Activated T-cell treated with anti-CD3 and anti-CD28 coated beads, Interleukin-2, amount 50 U/mL, for 72 hours (primary cell): ENCODE data around the gene TEKT4. TPM values are rescaled to one million over a fixed set of nuclear protein-coding genes. Genes with fewer than 3 reads are reported as not detected.
"Not testable (repeated sequence)": the region's sequence is repeated elsewhere in the genome, so short reads cannot be mapped to it uniquely, and the experiment has no call there.

Experiments used
- ATAC-seq, 2 donors: fragments of 150-1000 bp; cut with Tn5 transposase; replicated peaks in 1 of 2; 2 replicates each; pipeline ENCODE4 v1.10.0; 2021; ENCODE audit warnings: moderate library complexity in 2 of 2, mild to moderate bottlenecking in 1 of 2
- DNase-seq, 2 donors: peaks; one replicate each; pipeline ENCODE4 v3.0.0; 2021 to 2022; ENCODE audit warnings: mixed read lengths in 1 of 2
- H3K27ac Mint-ChIP-seq: one replicate; pipeline ENCODE4 v1.8.0; 2022; ENCODE audit warnings: mild to moderate bottlenecking, moderate library complexity, mixed read lengths
- H3K27me3 Mint-ChIP-seq: one replicate; pipeline ENCODE4 v1.8.0; 2022; ENCODE audit warnings: low read depth, mixed read lengths
- H3K36me3 Mint-ChIP-seq, 2 donors: one replicate each; pipeline ENCODE4 v1.8.0; 2022; ENCODE audit warnings: mixed read lengths in 2 of 2, mild to moderate bottlenecking in 1 of 2; ENCODE audit not compliant: insufficient read depth in 2 of 2
- H3K4me1 Mint-ChIP-seq: one replicate; pipeline ENCODE4 v1.8.0; 2022; ENCODE audit warnings: low read depth, mixed read lengths
- H3K4me3 Mint-ChIP-seq, 2 donors: one replicate each; pipeline ENCODE4 v1.8.0; 2022; ENCODE audit warnings: mild to moderate bottlenecking in 2 of 2, mixed read lengths in 2 of 2, moderate library complexity in 2 of 2
- H3K9me3 Mint-ChIP-seq, 2 donors: one replicate each; pipeline ENCODE4 v1.8.0; 2022; ENCODE audit warnings: mixed read lengths in 2 of 2
- total RNA-seq, 2 donors: library from RNA; stranded (reverse); gene quantifications; one replicate each; pipeline ENCODE4 v1.2.3, GENCODE V29; 2022

The TEKT4 gene
- total RNA-seq, 2 donors from 2014 or later = not detected

DNA sequence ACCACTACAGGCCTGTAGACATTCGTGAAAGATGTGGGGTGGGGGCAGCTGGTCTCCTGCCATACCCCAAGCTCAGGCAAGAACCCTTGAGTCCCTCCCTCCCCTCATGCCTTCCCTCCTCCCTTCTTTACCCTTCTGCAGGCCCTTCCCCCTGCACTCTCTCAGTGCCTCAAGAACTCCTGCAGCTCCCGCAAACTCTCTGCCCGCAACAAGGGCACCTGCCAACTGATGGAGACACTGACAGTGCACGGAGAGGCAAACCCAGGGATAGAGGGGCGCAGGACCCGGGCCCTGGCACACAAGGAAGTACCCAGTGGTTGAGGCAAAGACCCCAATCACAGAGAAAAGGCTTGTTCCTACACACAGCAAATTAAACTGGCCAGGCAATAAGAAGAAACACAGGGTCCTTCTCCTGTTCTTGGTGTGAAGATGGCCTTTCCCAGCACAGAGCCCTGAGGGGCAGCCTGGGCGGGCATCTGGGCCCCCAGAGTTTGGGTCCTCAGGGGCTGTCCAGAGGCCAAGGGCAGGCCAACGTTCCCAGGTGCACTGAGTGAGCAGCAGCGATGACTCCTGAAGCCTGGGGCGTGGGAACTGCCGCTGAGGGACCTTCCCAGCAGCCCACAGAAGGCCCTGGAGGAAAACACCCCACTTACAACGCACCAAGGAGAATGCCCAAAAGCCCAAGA, 1.6 kb downstream of the TEKT4 start:
- no peaks in the 10 kb centered on the region for H3K9me3 Mint-ChIP-seq
- no peaks in the 10 kb centered on the region for H3K36me3 Mint-ChIP-seq
- DNase-seq = no peak
- H3K4me1 Mint-ChIP-seq = no peaks in the 10 kb centered on the region
- no peak overlapping the region for H3K4me3 Mint-ChIP-seq
- no peak overlapping the region for H3K27ac Mint-ChIP-seq
- H3K27me3 Mint-ChIP-seq = no peaks in the 10 kb centered on the region
- no peak for ATAC-seq

DNA sequence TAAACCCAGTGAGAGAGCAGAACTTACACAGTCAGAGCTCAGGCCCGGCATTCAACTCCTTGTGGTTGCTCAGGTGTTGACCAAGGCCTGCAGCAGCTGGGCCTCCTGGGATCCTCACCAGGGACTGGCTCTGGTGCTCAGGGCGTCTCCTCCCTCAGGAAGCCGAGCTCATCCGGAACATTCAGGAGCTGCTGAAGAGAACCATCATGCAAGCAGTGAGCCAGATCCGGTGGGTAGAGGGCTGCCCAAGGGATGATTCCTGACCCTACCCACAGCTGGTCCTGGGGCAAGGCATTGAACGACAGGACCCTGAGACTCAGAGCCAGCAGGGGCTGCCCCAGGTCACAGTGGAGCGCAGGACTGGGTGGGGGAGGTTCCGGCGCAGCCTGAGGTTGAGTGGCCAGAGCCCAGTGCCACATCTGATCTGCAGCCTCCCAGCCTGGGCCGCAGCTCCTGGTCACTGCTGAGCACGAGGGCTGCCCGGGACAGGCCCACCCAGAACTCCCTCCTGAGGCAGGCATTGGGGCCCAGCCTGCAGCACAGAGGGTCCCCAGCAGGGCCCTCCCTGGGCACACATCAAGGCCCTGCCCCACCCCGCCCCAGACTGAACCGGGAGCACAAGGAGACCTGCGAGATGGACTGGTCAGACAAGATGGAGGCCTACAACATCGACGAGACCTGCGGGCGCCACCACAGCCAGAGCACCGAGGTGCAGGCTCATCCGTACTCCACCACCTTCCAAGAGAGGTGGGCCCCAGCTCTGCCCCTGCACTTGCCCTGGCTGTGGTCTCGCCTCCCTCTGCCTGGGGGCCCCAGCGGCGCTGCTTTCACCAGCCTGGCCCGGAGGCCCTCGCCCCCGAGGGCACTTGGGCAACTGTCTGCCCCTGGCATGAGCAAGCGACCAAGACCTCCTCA, 2.4 kb downstream of the TEKT4 start:
- DNase-seq (no peak), ATAC-seq (no peak)
- Mint-ChIP-seq H3K36me3 (no peaks in the 10 kb centered on the region), H3K4me1 (no peaks in the 10 kb centered on the region), H3K9me3 (no peaks in the 10 kb centered on the region), H3K27me3 (no peaks in the 10 kb centered on the region), H3K27ac (no peak overlapping the region), H3K4me3 (no peak overlapping the region)

DNA sequence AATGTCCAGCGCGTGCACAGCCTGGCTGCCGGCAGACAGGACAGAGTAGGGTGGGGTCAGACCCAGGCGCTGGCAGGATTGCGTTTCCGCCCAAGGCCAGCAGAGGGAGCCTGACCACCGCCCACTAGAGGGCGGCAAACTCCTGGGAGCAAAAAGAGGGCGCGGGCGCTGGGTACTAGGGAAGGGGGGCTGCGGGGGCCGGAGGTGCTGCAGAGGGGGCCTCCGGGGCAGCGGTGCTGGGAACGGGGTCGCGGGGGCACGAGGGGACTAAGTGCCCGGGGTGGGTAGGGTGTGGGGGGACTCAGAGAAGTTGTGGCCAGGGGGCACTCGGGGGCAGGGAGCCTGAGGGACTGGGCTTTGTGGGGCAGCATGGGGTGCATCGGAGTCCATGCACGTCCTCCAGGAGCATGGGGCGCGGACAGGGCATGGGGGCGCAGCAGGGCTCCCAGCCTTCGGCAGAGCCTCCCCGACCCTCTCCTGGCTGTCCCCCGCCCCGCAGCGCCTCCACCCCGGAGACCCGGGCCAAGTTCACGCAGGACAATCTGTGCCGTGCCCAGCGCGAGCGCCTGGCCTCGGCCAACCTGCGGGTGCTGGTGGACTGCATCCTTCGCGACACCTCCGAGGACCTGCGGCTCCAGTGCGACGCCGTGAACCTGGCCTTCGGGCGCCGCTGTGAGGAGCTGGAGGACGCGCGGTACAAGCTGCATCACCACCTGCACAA, 3.2 kb downstream of the TEKT4 start:
- Mint-ChIP-seq H3K4me3 (no peak overlapping the region), H3K4me1 (no peaks in the 10 kb centered on the region), H3K9me3 (no peaks in the 10 kb centered on the region), H3K27me3 (no peaks in the 10 kb centered on the region), H3K36me3 (no peaks in the 10 kb centered on the region), H3K27ac (no peak overlapping the region)
- DNase-seq (peak; percentile 71 to 78), ATAC-seq (peak; percentile 81 to 82)

DNA sequence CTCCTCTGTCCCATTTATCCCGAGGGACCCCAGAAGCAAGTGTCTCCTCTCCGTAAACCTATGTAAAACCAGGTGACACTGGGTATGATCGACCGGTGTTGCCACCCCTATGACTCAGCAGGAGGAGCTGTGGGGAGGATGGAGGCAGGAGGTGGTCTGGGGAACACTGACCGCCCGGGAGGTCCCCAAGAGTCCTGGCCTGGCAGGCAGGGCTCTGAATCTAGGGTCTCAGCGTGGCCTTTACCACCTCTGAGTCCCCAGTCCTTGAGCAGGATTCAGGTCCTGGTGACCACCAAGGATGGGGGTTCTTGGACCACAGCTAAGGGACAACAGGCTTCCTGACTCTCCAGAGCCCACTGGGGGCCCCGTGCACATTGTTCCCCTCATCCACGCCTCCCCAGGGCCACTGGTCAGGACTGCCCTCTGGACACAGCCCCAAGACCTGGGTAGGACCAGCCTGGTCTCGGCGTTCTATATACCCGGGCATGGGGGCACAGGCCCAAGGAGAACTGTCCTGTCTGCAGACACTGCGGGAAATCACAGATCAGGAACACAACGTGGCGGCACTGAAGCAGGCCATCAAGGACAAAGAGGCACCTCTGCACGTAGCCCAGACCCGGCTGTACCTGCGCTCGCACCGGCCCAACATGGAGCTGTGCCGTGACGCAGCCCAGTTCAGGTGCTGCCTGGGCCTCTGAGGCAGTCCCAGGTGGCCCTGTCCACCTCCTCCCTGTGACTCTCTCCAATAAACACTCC, 4.0 kb downstream of the TEKT4 start:
- no peaks in the 10 kb centered on the region for H3K27me3 Mint-ChIP-seq
- ATAC-seq (no peak), DNase-seq (no peak)
- H3K9me3 Mint-ChIP-seq = no peaks in the 10 kb centered on the region
- H3K27ac Mint-ChIP-seq = no peak overlapping the region
- no peaks in the 10 kb centered on the region for H3K4me1 Mint-ChIP-seq
- H3K4me3 Mint-ChIP-seq = no peak overlapping the region
- no peaks in the 10 kb centered on the region for H3K36me3 Mint-ChIP-seq

DNA sequence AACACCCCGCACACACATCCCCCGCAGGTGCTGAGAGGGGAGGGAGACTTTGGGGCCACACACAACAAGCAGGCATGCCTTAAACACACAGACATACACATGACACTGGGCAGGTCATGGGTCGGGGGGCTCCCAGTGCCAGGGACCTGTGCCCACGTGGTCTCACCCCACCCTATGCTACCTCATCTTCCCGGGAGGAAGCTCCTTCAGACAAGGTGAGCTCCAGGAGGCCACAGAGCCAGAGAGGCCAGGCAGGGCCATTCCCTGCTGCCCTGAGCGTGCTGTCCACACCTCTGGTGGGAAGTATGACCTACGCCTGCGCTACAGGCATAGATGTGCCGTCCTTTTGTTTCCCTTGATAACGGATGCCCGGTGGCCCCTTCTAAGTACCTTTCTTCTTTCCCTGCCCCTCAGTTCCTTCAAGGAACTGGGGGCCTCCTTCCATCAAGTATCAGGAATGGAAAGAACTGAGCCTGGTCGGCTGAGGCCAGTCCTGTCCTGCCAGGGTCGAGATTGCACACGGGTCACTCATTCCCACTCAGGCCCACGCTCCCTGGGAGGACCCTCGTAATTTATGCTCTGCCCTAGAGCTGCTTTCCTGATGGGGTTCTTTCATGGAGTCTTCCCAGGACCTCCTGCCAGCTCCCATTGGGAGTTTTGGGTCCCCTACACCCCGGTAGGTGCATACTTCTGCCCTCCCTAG, 4.7 kb downstream of the TEKT4 start:
- Mint-ChIP-seq H3K4me3 (no peak overlapping the region), H3K27ac (no peak overlapping the region), H3K9me3 (no peaks in the 10 kb centered on the region), H3K27me3 (no peaks in the 10 kb centered on the region), H3K4me1 (no peaks in the 10 kb centered on the region), H3K36me3 (no peaks in the 10 kb centered on the region)
- ATAC-seq (no peak), DNase-seq (no peak)

DNA sequence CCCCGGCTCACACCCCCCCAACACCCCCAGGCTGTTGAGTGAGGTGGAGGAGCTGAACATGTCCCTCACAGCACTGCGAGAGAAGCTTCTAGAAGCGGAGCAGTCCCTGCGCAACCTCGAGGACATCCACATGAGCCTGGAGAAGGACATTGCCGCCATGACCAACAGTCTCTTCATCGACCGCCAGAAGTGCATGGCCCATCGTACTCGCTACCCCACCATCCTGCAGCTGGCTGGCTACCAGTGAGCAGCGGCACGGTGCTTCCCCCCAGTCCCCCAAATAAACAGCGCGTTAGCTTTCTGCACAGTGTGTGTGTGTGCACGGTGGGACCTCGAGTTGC, 5.3 kb downstream of the TEKT4 start:
- Mint-ChIP-seq H3K4me3 (no peak overlapping the region), H3K27ac (no peak overlapping the region), H3K9me3 (no peaks in the 10 kb centered on the region), H3K4me1 (no peaks in the 10 kb centered on the region), H3K27me3 (no peaks in the 10 kb centered on the region), H3K36me3 (no peaks in the 10 kb centered on the region)
- ATAC-seq (no peak), DNase-seq (no peak)

DNA sequence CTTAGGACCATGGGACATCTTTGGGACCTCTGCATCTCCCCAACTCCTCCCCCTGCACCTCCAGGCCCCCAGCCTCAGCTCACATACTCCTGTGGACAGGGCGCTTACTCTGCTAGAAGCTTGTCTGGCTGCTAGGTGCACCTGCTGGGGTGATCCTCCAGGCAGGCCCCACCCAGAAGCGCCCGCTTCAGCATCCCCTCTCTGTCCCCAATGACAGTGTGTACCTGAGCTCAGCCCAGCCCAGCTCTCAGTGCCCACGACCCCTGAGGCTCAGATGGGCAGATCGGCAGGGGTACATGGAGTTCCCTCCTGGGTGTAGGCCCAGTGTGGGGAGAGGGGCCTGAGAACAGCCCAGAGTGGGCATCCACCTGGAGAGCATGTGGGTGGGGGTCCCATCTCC, 5.9 kb downstream of the TEKT4 start:
- H3K4me3 Mint-ChIP-seq = no peak overlapping the region
- H3K27me3 Mint-ChIP-seq = no peaks in the 10 kb centered on the region
- no peaks in the 10 kb centered on the region for H3K9me3 Mint-ChIP-seq
- no peak for ATAC-seq
- H3K36me3 Mint-ChIP-seq = no peaks in the 10 kb centered on the region
- H3K4me1 Mint-ChIP-seq = no peaks in the 10 kb centered on the region
- no peak overlapping the region for H3K27ac Mint-ChIP-seq
- DNase-seq = no peak

DNA sequence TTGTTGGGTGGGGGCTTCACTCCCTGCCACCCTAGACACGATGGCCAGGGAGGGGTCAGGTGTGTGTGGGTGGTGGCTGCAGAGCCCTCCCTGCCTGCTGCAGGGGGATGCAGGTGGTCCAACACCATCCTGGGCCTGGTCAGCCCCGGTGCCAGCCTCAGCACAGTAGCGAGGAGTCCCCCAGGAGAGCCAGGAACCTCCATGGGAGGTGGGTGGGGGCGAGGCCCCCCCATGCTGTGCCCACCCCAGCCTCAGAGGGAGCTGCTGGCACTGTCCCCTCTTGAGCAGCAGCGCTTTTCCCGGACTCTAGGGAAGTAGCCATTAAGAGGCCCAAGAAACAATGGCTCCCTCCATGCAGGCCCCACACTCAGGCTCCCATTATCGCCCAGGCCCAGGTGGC, 7.3 kb downstream of the TEKT4 start:
- not testable (repeated sequence) for H3K27ac Mint-ChIP-seq, H3K4me3 Mint-ChIP-seq, H3K36me3 Mint-ChIP-seq, H3K9me3 Mint-ChIP-seq, H3K27me3 Mint-ChIP-seq, H3K4me1 Mint-ChIP-seq, DNase-seq, ATAC-seq

DNA sequence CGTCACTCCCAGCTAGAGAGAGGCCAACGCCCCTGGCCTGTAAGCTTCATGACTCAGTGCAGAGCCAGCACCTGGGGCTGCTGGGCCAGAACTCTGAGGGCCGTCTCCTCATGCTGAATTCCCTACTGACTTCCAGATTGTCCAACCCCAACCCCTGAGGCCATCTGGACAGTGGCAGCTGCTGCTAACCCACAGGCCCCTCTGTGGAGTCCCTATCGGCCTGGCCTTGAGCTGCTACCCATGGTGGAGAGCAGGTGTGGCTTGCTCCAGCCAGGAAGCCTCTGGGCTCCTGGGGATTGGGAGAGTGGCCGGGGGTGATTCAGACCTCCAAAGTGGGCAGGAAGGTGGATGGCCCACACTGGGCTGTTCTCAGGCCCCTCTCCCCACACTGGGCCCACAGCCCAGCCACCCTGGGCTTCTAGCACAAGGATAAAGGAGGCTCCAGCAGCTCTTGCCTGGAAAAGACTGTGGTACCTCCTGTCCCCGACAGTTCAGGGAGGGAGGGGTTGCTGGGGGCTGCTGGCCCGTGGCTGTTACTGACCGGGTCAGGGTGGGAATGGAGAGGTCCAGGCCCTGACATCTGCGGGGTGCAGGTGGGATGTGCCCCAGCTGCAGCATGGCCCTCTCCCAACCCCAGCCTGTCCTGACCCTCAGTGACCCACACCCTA, 8.2 kb downstream of the TEKT4 start:
- Mint-ChIP-seq H3K9me3 (no peaks in the 10 kb centered on the region), H3K36me3 (no peaks in the 10 kb centered on the region), H3K4me3 (no peak overlapping the region), H3K27ac (no peak overlapping the region), H3K27me3 (no peaks in the 10 kb centered on the region), H3K4me1 (no peaks in the 10 kb centered on the region)
- no peak for DNase-seq
- ATAC-seq = no peak

DNA sequence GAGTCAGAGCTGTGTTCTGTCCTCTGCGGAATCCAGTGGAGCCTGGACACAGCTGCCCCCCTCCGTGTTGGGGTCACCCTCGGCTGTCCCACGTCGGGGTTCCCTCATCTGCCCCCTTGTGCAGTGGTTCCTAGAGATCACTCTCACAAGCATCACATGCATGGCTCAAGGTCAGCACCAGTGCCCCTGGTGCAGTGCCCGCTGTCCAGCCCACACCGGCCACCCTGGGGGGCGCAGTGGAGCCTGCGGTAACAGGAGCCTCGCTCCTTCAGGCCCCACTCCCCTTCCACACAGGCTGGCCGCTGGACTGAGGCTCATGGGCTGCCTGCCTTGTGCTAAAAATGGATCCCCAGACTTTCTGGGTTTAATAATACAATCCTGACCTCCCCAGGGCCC, 8.8 kb downstream of the TEKT4 start:
- H3K27me3 Mint-ChIP-seq = peaks cover 5% of the 10 kb centered on the region
- H3K4me1 Mint-ChIP-seq = no peaks in the 10 kb centered on the region
- H3K9me3 Mint-ChIP-seq = no peaks in the 10 kb centered on the region
- no peak overlapping the region for H3K4me3 Mint-ChIP-seq
- ATAC-seq (no peak), DNase-seq (no peak)
- peaks cover 0 to 2% of the 10 kb centered on the region in 2 donors for H3K36me3 Mint-ChIP-seq
- no peak overlapping the region for H3K27ac Mint-ChIP-seq

DNA sequence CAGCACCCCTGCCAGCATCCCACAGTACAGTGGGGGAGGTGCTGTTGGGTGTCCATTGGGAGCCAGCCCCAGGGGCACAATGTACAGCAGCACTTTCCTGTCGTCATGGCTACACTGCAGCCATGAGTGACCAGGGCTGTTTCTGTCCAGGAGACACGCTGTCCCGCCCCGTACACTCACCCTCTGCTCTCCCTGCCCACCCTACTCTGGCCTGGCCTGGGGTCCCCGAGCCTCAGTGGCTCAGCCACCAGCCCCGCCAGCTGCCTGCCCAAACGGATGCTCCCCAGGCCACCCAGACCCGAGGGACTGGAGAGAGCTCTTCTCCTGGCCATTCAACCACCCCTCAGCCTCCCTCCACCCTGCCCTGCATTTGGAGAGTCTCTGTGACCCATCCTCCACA, 9.3 kb downstream of the TEKT4 start:
- no peaks in the 10 kb centered on the region for H3K4me1 Mint-ChIP-seq
- ATAC-seq = no peak
- no peak overlapping the region for H3K27ac Mint-ChIP-seq
- no peaks in the 10 kb centered on the region for H3K9me3 Mint-ChIP-seq
- DNase-seq = no peak
- H3K27me3 Mint-ChIP-seq = peaks cover 9% of the 10 kb centered on the region
- H3K4me3 Mint-ChIP-seq = no peak overlapping the region
- peaks cover 0 to 2% of the 10 kb centered on the region in 2 donors for H3K36me3 Mint-ChIP-seq

DNA sequence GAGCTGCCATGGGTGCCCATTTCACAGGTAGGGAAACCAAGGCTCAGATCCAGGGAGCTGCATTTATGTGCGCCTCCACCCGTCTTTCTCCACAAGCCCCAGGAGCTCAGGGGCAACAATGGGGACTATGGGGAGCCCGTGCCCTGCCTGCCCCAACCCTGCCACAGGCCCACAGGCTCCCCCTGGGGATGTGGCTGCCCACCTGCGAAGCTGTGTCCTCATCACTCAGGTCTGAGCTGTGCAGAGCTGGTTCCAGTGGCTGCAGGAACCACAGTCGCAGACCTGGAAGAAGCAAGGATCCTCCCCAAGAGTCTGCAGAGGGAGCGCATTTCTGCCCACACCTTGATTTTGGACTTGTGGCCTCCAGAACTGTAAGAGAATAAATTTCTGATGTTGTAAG, 9.8 kb downstream of the TEKT4 start:
- DNase-seq = no peak
- no peak for ATAC-seq
- no peak overlapping the region for H3K4me3 Mint-ChIP-seq
- H3K27ac Mint-ChIP-seq = no peak overlapping the region
- H3K36me3 Mint-ChIP-seq = peaks cover 0 to 2% of the 10 kb centered on the region in 2 donors
- H3K27me3 Mint-ChIP-seq = peaks cover 9% of the 10 kb centered on the region
- H3K4me1 Mint-ChIP-seq = no peaks in the 10 kb centered on the region
- no peaks in the 10 kb centered on the region for H3K9me3 Mint-ChIP-seq
